Epithelial cell of prostate (primary cell): ENCODE data around the gene UNC5B.

Source experiments
- DNase-seq: peaks from one replicate; pipeline ENCODE4 v3.0.0-alpha.2; 2011; ENCODE audit warnings: low read depth, low spot score
- H3K27ac ChIP-seq: fragments of 450-650 bp; 2 replicates; pipeline ENCODE4 v1.5.1; 2017; ENCODE audit warnings: mild to moderate bottlenecking

UNC5B gene

DNA sequence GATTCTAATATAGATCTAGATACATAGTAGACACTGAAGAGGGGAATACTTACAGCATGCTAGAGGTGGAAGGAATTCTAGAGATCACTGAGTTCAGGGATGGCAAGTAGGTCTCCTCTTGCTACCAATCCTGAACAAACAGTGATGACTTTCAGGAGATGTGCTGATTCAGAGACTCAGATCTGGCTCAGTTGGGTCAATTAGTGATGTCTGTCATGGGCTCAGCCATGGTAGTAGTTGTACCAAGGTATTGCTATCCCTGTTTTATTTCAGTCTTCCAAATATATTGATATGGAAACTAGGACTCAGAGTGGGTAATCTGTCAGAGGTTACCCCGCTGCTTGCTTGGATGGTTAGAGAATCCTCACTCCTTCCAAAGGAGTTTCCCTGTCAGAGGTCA lies 38.5 kb downstream of the UNC5B start:
- no peak for DNase-seq
- no peak overlapping the region for H3K27ac ChIP-seq

DNA sequence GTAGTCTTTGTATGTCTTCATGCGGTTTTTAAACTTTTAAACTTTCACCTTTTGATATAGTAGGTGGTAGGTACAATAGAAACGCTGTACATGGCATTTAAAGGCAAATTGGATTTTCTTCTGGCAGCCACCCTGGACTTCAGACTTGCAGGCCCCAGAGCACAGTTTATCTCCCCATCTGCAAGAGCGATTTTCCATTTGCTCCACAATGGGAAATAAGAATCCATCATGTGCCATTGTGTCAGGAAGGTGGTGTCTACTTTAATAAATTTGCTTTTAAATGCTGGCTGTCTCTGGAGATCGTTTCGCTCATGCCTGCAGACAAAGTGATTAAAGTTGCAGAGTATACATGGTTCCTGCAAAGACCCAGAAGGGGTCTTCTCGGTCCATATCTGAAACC lies 38.9 kb downstream of the UNC5B start:
- H3K27ac ChIP-seq = no peak overlapping the region
- DNase-seq = no peak

DNA sequence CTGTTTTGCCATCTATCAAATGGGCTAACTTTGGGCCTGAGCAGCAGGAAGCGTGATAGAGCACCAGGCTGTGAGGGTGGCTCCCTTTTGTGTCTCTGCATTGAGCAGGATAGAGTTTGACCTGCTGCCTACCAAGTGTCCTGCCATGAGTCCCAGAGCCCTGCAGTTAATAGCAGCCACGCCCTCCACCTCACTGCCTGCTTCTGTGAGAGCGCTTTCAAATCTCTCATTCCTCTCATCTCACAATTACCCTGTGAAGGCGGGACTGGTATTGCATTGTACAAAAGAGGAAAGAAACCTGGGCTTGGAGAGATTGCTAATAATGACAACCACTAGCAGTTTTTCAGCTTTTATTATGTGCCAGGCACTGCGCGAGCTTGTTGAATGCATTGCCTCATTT lies 39.9 kb downstream of the UNC5B start:
- no peak for DNase-seq
- H3K27ac ChIP-seq = no peak overlapping the region

DNA sequence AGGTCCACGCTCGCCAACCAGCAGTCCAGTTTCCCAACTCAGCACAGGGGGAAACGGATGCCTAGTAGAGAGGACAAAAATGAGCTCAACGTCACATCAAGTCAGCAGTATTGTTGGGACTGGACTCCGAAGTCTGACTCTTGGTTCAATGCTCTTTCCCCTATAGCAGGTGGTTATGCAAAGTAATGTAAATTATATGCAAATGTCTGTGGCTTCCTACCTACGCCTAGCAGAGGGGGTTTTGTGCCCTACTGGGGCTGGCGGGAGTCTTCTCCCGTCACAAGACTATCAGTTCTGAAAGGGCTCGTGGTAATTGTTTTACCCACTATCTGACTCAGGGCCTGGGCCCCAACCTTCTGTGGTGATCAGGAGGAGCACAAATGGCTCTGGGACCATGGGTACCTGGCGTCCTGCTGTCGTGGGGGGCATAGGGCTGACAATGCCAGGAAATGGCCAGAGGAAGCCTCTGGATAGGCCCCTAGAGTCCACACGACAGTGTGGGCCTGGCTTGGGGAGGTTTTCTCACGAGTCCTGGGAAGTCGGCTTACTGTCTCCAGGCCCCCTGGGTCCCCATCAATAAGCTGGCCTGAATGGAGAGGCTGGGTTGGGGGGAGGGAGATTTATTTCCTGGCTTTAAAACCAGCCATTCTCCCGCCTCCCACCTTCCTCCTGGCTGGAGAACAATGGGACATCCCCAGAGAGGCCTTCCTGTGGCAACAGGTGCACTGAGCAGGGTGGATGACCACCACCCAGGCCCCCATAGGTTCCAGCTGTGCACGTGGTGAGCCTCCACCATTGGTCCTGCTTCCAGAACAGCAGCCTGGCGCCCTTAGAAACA lies 41.8 kb downstream of the UNC5B start:
- no peak for DNase-seq
- peak overlapping the region; percentile 86 for H3K27ac ChIP-seq

DNA sequence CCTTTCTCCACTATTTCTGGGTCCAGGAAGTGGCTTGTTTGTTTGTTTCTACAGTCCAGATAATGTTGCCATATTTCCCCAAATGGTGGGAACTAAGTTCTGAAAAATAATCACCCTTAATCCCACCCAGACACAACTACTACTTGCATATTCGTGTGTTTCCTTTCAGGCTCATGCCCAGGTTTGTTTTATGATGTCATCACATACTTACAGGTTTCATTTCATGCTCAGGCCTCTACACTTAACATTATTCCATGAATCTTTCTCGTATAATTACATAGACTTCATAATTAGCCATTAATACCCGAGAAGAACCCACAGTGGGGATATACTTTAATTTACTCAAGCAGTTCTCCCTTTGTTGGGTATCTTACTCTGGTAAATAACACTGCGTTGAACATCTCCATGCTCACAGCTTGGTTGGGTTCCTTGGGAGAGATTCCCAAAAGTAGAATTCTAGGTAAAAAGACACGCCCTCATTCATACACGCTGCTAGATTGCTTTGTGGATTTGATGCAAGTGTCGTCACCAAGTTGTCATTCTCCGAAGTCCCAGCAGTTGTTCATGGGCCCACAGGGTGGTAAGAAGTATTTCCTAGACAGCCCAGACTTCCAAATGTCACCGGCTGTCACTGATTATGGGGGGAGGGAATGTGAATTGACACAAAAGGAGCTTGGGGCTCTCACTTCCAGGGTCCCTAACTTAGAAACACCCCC lies 42.6 kb downstream of the UNC5B start:
- H3K27ac ChIP-seq = peak overlapping the region; percentile 86
- DNase-seq = no peak

DNA sequence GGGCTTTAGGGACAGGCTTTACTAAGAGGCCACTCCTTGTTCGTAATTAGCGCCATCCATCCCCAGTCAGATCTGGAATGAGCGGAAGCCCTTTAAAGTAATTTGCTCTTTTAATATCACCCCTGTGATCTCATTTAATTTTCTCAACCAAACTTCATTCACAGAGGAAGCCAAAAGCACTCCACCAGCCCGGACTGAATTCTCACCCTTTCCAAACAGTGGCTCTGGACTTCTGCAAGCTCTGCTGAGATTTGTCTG lies 43.1 kb downstream of the UNC5B start:
- H3K27ac ChIP-seq = peak overlapping the region; percentile 86
- no peak for DNase-seq

DNA sequence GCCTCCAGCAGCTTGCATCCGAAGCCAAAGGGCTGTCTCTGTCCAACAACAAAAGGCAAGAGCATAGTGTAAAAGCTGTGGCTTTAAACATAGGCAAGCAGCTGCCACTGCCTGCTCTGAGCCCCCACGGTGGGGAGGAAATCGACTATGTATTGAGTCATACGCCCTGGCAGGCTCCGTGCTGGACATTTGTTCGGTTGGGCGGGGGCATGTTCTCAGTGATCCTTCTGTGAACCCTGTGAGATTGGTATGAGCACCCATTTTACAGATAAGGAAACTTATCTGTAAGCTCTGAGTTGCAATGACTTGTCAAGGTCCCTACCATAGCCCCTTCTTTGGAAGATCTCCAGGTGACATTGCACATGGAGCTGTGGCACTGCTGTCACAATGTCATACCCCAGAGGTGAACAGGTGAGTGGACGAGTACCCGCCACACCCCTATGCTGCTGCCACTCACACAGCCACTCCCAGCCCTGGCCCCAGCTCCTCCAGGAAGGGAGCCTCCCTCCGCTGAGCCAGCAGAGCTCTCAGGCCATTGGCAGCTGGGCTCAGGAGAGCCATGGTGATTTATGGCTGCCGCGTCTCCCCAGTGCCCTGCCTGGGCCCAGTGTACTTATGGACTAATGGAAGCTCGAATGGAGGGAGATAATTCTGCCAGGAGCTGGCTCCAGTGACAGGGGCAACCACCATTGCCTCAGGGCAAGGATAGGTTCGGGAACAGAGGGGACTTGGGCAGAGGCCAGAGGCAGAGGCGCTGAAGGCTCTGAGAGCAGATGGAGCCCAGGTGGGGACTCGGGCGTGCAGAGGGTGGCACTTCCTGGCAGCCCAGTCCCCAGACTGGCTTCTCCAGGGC lies 43.7 kb downstream of the UNC5B start:
- DNase-seq = no peak
- H3K27ac ChIP-seq = peak overlapping the region; percentile 86

DNA sequence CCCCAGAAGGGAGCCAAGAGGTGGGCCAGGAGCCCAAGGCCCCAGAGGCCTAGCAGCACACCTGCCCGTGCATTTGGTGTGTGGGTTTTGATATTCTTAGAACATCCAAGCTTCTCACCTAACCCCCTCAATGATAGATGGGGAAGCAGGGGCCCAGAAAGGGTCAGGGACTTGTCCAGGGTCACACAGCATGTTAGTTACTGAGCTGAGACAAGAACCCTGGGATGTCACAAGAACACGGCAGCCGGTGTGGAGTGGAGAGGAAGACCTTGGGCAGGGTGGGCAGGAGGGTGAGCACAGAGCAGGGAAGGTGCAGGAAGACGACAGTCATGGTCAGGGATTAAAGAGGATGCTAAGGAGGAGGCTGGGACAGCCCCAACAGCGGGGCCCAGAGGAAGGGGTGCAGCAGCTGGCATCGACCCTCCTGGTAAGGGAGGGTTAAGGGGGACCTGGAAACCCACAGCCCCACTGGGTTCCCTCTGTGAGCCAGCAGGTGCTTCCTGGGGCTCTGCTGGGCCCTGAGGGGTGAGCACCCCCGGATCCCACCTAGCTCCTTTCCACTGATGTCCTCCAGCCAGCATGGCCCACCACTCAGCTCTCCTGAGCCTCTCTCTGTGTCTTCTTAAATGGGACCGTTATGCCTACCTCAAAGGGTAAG lies 44.4 kb downstream of the UNC5B start:
- DNase-seq = no peak
- peak overlapping the region; percentile 86 for H3K27ac ChIP-seq

DNA sequence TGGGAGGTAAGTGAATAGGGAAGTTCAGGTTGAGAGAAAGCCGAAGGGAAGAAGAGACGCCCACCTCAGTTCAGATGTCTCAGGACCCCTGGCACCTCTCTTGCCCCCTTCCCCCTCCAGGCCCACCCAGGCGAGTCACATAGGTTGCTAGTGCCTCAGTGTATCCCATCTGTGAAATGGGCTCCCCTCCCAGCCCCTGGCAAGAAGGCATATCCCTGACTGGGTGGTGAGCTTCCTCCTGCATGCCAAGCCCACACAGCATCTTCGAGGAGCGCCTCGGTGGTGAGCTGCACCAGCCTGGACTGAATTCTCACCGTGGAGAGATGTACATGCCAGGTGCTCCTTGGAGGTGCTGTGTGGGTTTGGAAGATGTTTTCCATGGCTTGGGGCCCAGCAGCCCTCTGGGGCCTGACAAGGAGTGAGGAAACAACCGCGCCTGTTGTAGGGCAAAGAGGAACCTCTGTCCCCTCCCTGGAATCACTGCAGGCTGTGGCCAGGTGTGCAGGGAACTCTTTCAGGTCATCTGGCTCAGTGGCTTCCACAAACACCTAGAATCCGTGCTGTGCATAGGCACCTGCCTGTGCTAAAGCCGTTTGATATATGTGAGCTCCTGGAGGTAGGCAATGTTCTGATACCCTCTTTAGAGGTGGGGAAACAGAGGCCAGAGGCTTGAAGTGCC lies 45.1 kb downstream of the UNC5B start:
- no peak for DNase-seq
- H3K27ac ChIP-seq = no peak overlapping the region

DNA sequence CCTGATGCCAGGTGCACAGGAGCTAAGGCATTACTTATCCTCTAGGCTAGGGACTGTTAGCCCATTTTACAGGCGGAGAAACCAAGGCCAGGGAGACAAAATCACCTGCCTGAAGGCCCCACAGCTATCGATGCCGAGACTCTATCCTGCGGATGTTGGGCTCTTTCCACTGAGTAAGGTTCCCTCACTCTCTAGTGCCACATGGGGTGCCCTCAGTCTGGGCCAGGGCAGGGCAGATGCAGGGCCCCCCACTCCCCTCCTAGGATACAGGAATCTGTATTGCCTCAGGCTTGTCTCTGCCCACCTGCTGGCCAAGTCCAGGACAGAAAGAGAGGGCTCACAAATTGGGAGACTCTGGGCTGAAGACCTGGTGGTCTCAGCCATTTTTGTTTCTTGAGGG lies 45.7 kb downstream of the UNC5B start:
- no peak overlapping the region for H3K27ac ChIP-seq
- no peak for DNase-seq

DNA sequence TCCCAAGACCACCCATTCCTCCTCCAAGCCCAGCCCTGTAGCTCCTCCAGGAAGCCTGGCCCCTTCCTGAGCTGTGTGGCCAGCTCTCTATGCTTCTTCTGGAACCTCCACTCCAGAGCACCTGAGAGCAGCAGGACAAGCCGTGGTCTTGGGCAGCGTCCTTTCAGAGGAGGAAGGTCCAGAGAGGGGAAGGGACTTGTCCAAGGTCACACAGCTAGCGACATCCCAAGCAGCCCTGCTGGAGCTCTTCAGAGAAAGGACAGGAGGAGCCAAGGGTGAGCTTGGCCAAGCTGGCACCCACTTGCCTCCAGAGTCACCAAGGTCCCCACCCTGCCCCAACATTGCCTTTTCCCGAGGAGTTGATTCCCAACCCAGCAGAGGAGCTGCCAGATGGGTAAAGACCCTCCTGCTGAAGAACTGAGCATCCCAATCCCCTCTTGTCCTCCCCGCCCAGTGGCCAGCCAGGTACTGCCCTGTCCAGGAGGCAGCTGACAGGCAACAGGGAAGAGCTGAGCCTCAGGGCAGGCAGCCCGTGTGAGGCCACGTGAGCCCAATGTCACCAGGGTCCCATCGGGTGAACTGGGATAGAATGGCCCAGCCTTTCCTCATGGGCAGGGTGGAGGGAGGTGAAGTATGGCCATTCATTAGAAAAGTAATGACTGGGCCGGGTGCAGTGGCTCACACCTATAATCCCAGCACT lies 46.2 kb downstream of the UNC5B start:
- DNase-seq = no peak
- H3K27ac ChIP-seq = no peak overlapping the region

DNA sequence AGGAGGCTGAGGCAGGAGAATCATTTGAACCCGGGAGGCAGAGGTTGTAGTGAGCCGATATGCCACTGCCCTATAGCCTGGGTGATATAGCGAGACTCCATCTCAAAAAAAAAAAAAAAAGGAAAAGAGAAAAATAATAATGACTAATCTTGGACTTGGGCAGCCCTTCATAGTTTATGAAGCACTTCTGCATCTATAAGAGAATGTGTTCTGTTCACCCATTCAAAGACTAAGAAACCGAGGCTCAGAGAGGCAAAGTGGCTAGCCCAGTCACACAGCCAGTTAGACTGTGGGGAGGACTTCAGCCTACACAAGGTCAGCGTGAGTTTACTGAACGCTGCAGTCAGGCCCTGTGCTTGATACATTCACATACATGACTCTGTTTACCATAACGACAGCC lies 46.9 kb downstream of the UNC5B start:
- no peak for DNase-seq

DNA sequence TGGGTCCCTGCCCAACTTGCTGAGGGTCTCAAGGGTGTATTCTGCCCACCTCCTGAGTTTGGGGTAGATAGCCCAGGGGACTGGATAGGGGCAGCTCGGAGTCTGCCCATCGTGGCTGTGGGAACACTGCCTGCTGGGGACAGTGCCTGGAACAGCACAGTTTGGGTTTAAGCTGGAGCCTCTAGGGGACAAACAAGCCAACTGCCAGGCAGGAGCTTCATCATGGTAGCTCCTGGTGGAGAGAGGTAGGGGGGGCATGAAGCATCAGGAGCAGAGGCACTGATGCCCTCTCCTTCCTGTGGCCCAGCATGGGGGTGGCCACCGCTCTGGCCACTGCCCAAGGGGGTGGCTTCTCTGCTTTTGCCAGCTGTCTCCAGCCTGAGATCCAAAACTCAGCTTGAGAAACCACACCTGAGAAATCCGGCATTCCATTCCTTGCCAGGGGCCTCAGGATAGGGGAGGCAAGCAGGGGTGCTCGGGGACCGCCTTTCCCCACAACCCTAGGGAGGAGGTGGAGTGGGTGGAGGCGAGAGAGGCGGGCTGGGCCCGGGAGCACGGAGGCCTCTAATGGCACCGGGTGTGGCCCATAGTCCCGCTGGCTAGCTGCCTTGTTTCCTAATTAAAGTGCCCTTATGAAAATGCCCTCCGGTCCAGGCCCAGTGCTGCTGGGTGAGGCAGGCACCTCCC lies 47.6 kb downstream of the UNC5B start:
- peak overlapping the region; percentile 73 for H3K27ac ChIP-seq

More for the DNA sequence above, 46.9 kb downstream of the UNC5B start:
- peak overlapping the region; percentile 73 for H3K27ac ChIP-seq

DNA sequence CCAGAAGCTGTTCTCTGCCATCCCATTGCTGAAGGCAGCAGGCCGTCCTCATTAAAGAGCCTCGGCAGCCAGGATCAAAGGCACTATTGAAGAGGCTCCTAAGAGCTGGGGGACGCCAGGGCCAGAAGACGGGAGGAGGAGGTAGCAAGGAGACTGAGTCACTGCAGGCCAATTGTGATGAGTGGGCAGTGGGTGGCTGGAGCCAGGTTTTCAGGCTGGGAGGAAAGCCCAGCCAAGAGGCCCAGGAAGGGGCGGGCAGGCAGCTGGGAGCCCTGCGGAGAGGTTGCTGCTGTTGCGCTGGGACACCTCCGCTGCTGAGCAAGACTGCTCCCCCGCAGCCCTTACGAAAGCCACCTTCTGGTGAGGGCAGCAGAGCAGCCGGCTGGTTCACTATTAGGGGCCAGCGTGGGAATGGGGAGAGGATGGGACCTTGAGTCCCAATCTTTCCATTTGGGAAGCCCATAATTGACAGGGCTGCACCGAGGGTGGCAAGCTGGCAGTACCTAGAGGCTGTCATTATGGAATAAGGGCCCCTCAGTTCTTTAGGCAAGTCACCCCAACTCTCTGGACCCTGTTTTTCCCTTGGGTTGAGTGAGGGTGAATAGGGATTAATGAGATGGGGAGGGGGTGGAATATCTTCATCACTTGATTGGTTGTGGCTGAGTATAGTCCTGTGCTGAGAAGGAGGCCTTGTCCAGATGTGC lies 48.4 kb downstream of the UNC5B start:
- DNase-seq = no peak
- H3K27ac ChIP-seq = peak overlapping the region; percentile 73

More for the DNA sequence above, 47.6 kb downstream of the UNC5B start:
- no peak for DNase-seq

DNA sequence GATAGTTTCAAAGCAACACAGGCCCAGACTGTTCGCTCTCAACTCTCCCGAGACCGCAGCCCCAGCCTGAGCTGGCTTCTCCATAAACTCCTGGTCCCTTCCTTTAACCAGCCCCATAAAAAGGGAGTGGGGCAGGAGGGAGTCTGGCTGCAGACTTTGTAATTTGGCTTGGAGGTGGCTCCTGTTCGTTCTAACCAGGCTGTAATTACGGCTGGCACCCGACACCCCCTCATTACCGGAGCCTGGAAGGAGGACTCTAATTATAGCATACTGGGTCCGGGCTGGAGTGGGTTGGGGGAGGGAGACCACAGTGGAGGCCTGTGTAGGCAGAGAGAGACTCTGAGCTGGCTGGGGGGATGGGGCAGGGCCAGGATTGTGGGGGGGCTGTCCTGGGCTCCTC lies 49.7 kb downstream of the UNC5B start:
- H3K27ac ChIP-seq = no peak overlapping the region
- DNase-seq = no peak

DNA sequence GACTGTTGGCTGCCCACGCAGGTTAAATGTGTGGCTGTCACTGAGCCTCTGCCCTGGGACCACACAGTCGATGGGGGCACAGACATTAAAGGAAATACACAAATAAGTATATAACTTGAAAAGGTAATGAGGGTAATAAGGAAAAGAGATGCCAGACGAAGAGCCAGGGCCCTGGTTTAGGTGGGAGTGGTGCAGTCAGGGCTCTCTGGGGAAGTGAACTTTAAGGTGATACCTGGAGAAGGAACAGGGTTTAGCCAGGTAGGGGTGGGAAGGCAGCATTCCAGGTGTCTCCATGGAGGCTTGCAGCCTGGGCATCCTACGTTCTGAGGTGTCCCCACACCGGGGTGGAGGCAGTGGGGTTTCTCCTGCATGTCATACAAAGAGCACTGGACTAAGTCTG lies 50.4 kb downstream of the UNC5B start:
- no peak for DNase-seq
- no peak overlapping the region for H3K27ac ChIP-seq

DNA sequence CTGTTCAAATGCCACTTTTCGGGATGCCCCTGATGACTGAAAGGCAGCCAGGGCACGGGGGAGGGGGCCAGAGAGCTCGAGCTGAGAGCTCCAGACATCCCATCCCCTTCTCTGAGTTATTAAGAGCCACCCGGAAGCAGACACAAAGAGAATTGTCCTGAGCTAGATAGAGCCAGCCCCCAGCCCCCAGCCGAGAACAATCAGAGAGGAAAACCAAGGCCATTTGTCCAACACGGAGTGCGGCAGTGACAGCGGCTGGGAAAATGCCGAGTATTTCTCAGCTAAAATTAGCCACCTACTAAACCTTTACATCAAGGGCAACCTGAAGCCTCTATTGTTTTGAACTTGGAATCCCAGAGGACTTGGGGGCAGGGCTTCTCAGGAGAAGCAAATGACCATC lies 51.0 kb downstream of the UNC5B start:
- DNase-seq = no peak
- peak overlapping the region; percentile 84 for H3K27ac ChIP-seq
